HepG2 (cell line): ENCODE results near the gene PHRF1. TPM values are rescaled to one million over a fixed set of nuclear protein-coding genes. Genes with fewer than 3 reads are reported as not detected.

ENCODE experiments used
- ATAC-seq: fragments of 200-7000 bp; cut with Tn5 transposase; 3 replicates; pipeline ENCODE4 v1.9.1; 2020; ENCODE audit warnings: mild to moderate bottlenecking, moderate library complexity
- BruUV-seq: library from RNA; stranded (reverse); fragments of 400-500 nt; replicated peaks from 2 replicates; lab custom pipeline; 2021; lab: Mats Ljungman, UMichigan
- CTCF ChIA-PET: fragments of 300-600 bp; formaldehyde crosslinking; extraction: SDS; loops from one replicate; lab custom pipeline; 2021; ENCODE audit warnings: low total read pairs, inconsistent platforms, low intra/inter-chr PET ratio; lab: Yijun Ruan, JAX
- POLR2A ChIA-PET: fragments of 350-600 bp; sonication (Branson Sonifier 250); formaldehyde crosslinking; loops from one replicate; lab custom pipeline; 2020; ENCODE audit warnings: antibody characterized with exemption, inconsistent platforms; lab: Yijun Ruan, JAX
- DNase-seq: peaks from one replicate; pipeline ENCODE4 v3.0.0-alpha.2; 2015; ENCODE audit warnings: low spot score
- FAIRE-seq: peaks from 3 replicates; lab custom pipeline; 2011; peaks lifted over from hg19 to GRCh38; lab: Jason Lieb, UNC
- H2AFZ ChIP-seq: one replicate; pipeline ENCODE4 v1.6.1; 2011; ENCODE audit warnings: low read length, inconsistent platforms
- H3K27ac ChIP-seq: fragments of 300-600 bp; 3 replicates; pipeline ENCODE4 v1.8.0; 2011; ENCODE audit warnings: mixed run types, mild to moderate bottlenecking, mixed read lengths, low read length, inconsistent platforms; ENCODE audit not compliant: insufficient read depth; ENCODE audit errors: extremely low read length
- H3K27me3 ChIP-seq, 2 experiments: fragments of 200-600 bp in 1 of 2; 2 replicates in 1 of 2; 3 replicates in 1 of 2; pipeline versions ENCODE4 v1.6.0 to v1.8.0; 2011; ENCODE audit warnings: low read length in 2 of 2, mild to moderate bottlenecking in 2 of 2, moderate library complexity in 2 of 2, inconsistent platforms in 1 of 2; ENCODE audit not compliant: insufficient read depth in 2 of 2, control insufficient read depth in 1 of 2
- H3K36me3 ChIP-seq, 2 experiments: fragments of 200-600 bp in 1 of 2; replicated peaks in 1 of 2; 2 replicates in 1 of 2; 3 replicates in 1 of 2; pipeline versions ENCODE4 v1.5.1 to v1.8.0; 2011; ENCODE audit warnings: low read length in 2 of 2, inconsistent platforms in 1 of 2; ENCODE audit not compliant: insufficient read depth in 2 of 2, control insufficient read depth in 1 of 2
- H3K4me1 ChIP-seq: 2 replicates; pipeline ENCODE4 v1.5.1; 2012; ENCODE audit warnings: low read length, inconsistent platforms; ENCODE audit not compliant: insufficient read depth
- H3K4me2 ChIP-seq: 2 replicates; pipeline ENCODE4 v1.6.0; 2011; ENCODE audit warnings: low read depth, low read length, inconsistent platforms
- H3K4me3 ChIP-seq, 3 experiments: fragments of 200-600 bp in 1 of 3; sonication (generic), shearing (Covaris generic) in 1 of 3; replicated peaks in 1 of 3; 2 replicates each; pipeline ENCODE4 v1.5.1; 2011 to 2016; ENCODE audit warnings: low read length in 3 of 3, inconsistent platforms in 2 of 3, low read depth in 2 of 3, mild to moderate bottlenecking in 2 of 3, control low read depth in 1 of 3, mixed read lengths in 1 of 3; ENCODE audit not compliant: insufficient read depth in 1 of 3
- H3K79me2 ChIP-seq: one replicate; pipeline ENCODE4 v1.6.1; 2011; ENCODE audit warnings: low read length, inconsistent platforms; ENCODE audit not compliant: insufficient read depth
- H3K9ac ChIP-seq: 2 replicates; pipeline ENCODE4 v1.6.0; 2011; ENCODE audit warnings: mild to moderate bottlenecking, low read depth, low read length, inconsistent platforms; ENCODE audit not compliant: insufficient read depth
- H3K9me3 ChIP-seq: 2 replicates; pipeline ENCODE4 v1.5.1; 2012; ENCODE audit warnings: mild to moderate bottlenecking, low read length
- H4K20me1 ChIP-seq: 2 replicates; pipeline ENCODE4 v1.6.0; 2011; ENCODE audit warnings: inconsistent platforms, mild to moderate bottlenecking, low read length, moderate library complexity; ENCODE audit not compliant: insufficient read depth
- JUNB ChIP-seq: sonication (generic); formaldehyde crosslinking; IDR thresholded peaks from 2 replicates; pipeline ENCODE4 v1.8.0; 2022; ENCODE audit warnings: missing genetic modification reagents, mild to moderate bottlenecking, borderline replicate concordance
- ZFX ChIP-seq: sonication (generic); formaldehyde crosslinking; IDR thresholded peaks from 2 replicates; pipeline ENCODE4 v1.4.0; 2020; ENCODE audit warnings: mild to moderate bottlenecking, low read depth, missing genetic modification reagents, moderate library complexity
- ZZZ3 ChIP-seq: sonication (generic); formaldehyde crosslinking; IDR thresholded peaks from 2 replicates; pipeline ENCODE4 v1.4.0; 2020; ENCODE audit warnings: missing genetic modification reagents, mild to moderate bottlenecking, borderline replicate concordance
- WGBS: methylation state at CpG from one replicate; pipeline ENCODE4 v1.1.6; 2017; ENCODE audit warnings: low lambda C conversion rate; 5-methylcytosine and 5-hydroxymethylcytosine counted together
- in situ Hi-C: cut with HindIII; loops from 2 replicates; pipeline ENCODE4 v1.10.0; 2017; ENCODE audit warnings: low pct_unique_long_range_greater_than_20kb; ENCODE audit not compliant: extremely low pct_ligation_motif_present
- intact Hi-C: fragments of 100-400 bp; cut with micrococcal nuclease; formaldehyde crosslinking; loops from one replicate; pipeline ENCODE4 v1.10.0; 2022; ENCODE audit not compliant: unreplicated experiment
- polyA plus RNA-seq, 8 experiments: library from polyadenylated mRNA; depleted of rRNA in 3 of 8; stranded (reverse) in 7 of 8; unstranded in 1 of 8; fragments of >200 nt; fragmentation: Illumina TruSeq in 4 of 8; extraction: Trizol in 4 of 8; gene quantifications; 2 replicates each; pipeline versions ENCODE4 v1.2.1 to v1.2.3, GENCODE V29; 2011 to 2016; ENCODE audit warnings: low read depth in 4 of 8, missing spikeins in 1 of 8, mixed read lengths in 1 of 8; ENCODE audit not compliant: insufficient read depth in 1 of 8
- total RNA-seq, 5 experiments: library from RNA; depleted of rRNA; stranded (reverse); fragments of >200 nt; fragmentation: Illumina TruSeq; extraction: Trizol; gene quantifications; 2 replicates each; pipeline ENCODE4 v1.2.3, GENCODE V29; 2016; ENCODE audit warnings: low read depth in 1 of 5
- TF ChIP-seq, protein P1 (sequence below): sonication (generic); formaldehyde crosslinking; IDR thresholded peaks from 2 replicates; pipeline ENCODE4 v1.4.0; 2020; ENCODE audit warnings: mild to moderate bottlenecking, low read depth, missing genetic modification reagents
- TF ChIP-seq, protein P2 (sequence below): IDR thresholded peaks from 2 replicates; pipeline ENCODE4 v1.6.1; 2012; ENCODE audit warnings: inconsistent platforms
- TF ChIP-seq, protein P3 (sequence below): sonication (generic); formaldehyde crosslinking; IDR thresholded peaks from 2 replicates; pipeline ENCODE4 v1.9.0; 2021; ENCODE audit warnings: mild to moderate bottlenecking, missing genetic modification reagents
- TF ChIP-seq, protein P4 (sequence below): sonication (generic); formaldehyde crosslinking; IDR thresholded peaks from 2 replicates; pipeline ENCODE4 v1.4.0; 2020; ENCODE audit warnings: missing genetic modification reagents, mild to moderate bottlenecking, borderline replicate concordance

The PHRF1 gene
- total and polyA plus RNA-seq, 2 of the 13 experiments (the other 11 are each of a cell fraction or from before 2014, with no cell fraction given): 8.2 to 16.7 TPM

DNA sequence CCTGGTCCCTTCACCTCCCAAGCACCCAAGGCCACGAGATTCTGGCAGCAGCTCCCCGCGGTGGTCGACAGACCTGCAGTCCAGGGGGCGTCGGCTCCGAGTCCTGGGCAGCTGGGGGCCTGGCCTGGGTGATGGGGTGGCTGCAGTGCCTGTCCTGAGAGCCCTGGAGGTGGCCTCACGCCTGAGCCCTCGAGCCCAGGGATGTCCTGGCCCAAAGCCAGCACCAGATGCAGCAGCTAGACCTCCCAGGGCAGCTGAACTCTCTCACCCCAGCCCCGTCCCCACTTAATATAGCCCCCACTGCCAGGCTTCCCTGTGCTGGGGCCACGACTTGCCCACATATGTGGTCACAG lies 22.3 kb upstream of the PHRF1 start:
- TF ChIP-seq ZZZ3 (CRISPR knock-in tag) (0 out of 2 replicates have a peak, but pooled peaks have one; percentile 22), JUNB (CRISPR knock-in tag) (no peak), ZFX (CRISPR knock-in tag) (0 out of 2 replicates have a peak, but pooled peaks have one; percentile 17)
- TF ChIP-seq, protein P1, sequence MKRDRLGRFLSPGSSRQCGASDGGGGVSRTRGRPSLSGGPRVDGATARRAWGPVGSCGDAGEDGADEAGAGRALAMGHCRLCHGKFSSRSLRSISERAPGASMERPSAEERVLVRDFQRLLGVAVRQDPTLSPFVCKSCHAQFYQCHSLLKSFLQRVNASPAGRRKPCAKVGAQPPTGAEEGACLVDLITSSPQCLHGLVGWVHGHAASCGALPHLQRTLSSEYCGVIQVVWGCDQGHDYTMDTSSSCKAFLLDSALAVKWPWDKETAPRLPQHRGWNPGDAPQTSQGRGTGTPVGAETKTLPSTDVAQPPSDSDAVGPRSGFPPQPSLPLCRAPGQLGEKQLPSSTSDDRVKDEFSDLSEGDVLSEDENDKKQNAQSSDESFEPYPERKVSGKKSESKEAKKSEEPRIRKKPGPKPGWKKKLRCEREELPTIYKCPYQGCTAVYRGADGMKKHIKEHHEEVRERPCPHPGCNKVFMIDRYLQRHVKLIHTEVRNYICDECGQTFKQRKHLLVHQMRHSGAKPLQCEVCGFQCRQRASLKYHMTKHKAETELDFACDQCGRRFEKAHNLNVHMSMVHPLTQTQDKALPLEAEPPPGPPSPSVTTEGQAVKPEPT (CRISPR knock-in tag): 0 out of 2 replicates have a peak, but pooled peaks have one; percentile 38
- TF ChIP-seq, protein P2, sequence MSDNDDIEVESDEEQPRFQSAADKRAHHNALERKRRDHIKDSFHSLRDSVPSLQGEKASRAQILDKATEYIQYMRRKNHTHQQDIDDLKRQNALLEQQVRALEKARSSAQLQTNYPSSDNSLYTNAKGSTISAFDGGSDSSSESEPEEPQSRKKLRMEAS: 0 out of 2 replicates have a peak, but pooled peaks have one; percentile 40
- TF ChIP-seq, protein P3, sequence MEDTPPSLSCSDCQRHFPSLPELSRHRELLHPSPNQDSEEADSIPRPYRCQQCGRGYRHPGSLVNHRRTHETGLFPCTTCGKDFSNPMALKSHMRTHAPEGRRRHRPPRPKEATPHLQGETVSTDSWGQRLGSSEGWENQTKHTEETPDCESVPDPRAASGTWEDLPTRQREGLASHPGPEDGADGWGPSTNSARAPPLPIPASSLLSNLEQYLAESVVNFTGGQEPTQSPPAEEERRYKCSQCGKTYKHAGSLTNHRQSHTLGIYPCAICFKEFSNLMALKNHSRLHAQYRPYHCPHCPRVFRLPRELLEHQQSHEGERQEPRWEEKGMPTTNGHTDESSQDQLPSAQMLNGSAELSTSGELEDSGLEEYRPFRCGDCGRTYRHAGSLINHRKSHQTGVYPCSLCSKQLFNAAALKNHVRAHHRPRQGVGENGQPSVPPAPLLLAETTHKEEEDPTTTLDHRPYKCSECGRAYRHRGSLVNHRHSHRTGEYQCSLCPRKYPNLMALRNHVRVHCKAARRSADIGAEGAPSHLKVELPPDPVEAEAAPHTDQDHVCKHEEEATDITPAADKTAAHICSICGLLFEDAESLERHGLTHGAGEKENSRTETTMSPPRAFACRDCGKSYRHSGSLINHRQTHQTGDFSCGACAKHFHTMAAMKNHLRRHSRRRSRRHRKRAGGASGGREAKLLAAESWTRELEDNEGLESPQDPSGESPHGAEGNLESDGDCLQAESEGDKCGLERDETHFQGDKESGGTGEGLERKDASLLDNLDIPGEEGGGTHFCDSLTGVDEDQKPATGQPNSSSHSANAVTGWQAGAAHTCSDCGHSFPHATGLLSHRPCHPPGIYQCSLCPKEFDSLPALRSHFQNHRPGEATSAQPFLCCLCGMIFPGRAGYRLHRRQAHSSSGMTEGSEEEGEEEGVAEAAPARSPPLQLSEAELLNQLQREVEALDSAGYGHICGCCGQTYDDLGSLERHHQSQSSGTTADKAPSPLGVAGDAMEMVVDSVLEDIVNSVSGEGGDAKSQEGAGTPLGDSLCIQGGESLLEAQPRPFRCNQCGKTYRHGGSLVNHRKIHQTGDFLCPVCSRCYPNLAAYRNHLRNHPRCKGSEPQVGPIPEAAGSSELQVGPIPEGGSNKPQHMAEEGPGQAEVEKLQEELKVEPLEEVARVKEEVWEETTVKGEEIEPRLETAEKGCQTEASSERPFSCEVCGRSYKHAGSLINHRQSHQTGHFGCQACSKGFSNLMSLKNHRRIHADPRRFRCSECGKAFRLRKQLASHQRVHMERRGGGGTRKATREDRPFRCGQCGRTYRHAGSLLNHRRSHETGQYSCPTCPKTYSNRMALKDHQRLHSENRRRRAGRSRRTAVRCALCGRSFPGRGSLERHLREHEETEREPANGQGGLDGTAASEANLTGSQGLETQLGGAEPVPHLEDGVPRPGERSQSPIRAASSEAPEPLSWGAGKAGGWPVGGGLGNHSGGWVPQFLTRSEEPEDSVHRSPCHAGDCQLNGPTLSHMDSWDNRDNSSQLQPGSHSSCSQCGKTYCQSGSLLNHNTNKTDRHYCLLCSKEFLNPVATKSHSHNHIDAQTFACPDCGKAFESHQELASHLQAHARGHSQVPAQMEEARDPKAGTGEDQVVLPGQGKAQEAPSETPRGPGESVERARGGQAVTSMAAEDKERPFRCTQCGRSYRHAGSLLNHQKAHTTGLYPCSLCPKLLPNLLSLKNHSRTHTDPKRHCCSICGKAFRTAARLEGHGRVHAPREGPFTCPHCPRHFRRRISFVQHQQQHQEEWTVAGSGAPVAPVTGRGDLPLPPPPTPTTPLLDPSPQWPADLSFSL (CRISPR knock-in tag): no peak
- TF ChIP-seq, protein P4, sequence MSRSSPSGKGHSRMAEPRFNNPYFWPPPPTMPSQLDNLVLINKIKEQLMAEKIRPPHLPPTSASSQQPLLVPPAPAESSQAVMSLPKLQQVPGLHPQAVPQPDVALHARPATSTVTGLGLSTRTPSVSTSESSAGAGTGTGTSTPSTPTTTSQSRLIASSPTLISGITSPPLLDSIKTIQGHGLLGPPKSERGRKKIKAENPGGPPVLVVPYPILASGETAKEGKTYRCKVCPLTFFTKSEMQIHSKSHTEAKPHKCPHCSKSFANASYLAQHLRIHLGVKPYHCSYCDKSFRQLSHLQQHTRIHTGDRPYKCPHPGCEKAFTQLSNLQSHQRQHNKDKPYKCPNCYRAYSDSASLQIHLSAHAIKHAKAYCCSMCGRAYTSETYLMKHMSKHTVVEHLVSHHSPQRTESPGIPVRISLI (CRISPR knock-in tag): 0 out of 2 replicates have a peak, but pooled peaks have one; percentile 39
- ChIA-PET POLR2A (interaction anchor here (0.6 to 1.4 kb wide), 7 partner anchors 9 to 101 kb away, joined by 3 to 5 read pairs (median 4); partner anchors contain the start of gene HRAS), CTCF (no interaction called here)
- Histone ChIP-seq H3K4me2 (peak overlapping the region; percentile 86), H3K4me3 (peak overlapping the region in 2 of 3 experiments; percentile 47 to 71; a peak in 3 of 6 replicates), H3K27ac (no peak overlapping the region), H2AFZ (no peak overlapping the region), H3K27me3 (peaks cover 11 to 23% of the 10 kb centered on the region in 2 experiments; a peak in 4 of 5 replicates), H3K79me2 (no peaks in the 10 kb centered on the region), H3K9ac (peak overlapping the region; percentile 17; the same call in 1 of the 2 replicates), H3K36me3 (no peaks in the 10 kb centered on the region), H4K20me1 (no peaks in the 10 kb centered on the region), H3K4me1 (peaks cover 71% of the 10 kb centered on the region), H3K9me3 (no peaks in the 10 kb centered on the region)
- no peak for FAIRE-seq
- BruUV-seq: no TSS peak
- no peak for DNase-seq
- peak; percentile 15 for ATAC-seq
- intact Hi-C loops: loop anchor here (10.0 kb wide), 1 partner anchor 61 kb away; the partner anchor contains the start of gene IRF7
- WGBS: 0% methylated on average over 3 of the region's 11 CpGs
- in situ Hi-C loops: loop anchor here (10.0 kb wide), 1 partner anchor 71 kb away; the partner anchor contains the start of genes CDHR5 and SCT
